NCI-H446 (cell line): Measurements from ENCODE around the gene GPR180.
A peak's percentile ranks its signal among the peaks of the same experiment; 100 is the strongest.
"Not testable (repeated sequence)": the region's sequence is repeated elsewhere in the genome, so short reads cannot be mapped to it uniquely, and the experiment has no call there.

Source experiments
- DNase-seq, 2 experiments: peaks; one replicate each; lab custom pipeline; 2025; lab: John Stamatoyannopoulos, UW

The GPR180 gene

GRCh38 chr13:94596575-94596971 lies 5.1 kb upstream of the GPR180 start:
- no peak for DNase-seq

DNA sequence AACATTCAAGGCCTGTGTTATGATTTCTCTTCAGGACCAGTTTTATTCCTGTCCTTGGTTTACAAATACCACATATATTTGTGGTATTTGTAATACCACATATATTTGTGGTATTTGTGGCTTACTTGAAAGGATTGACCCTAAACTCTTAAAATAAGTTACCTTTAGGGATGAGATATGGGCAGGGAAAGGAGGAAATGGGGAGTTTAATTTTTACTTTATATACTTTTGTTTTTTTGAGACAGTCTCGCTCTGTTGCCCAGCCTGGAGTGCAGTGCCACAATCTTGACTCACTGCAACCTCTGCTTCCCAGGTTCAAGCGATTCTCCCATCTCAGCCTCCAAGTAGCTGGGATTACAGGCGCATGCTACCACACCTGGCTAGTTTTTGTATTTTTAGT lies 3.4 kb upstream of the GPR180 start:
- DNase-seq: no peak

DNA sequence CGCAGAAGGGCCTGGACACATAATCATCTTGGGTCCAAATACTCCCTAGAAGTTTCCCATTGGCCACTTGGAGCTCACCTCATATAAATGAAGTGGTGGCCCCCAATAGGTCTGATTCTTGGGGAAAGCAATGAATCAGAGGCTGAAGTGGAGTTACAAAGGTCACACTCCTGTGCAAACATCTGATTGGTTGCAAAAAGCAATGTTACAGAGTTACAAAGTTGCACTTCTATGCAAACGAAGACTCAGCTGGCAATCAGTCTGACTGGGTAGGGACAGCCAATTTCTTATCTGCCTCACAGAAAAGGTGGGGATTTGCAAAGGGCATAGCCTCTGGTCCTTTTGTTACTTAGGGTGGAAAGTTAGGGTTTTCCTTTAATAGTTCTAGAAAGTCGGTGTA lies 1.8 kb upstream of the GPR180 start:
- DNase-seq: no peak

DNA sequence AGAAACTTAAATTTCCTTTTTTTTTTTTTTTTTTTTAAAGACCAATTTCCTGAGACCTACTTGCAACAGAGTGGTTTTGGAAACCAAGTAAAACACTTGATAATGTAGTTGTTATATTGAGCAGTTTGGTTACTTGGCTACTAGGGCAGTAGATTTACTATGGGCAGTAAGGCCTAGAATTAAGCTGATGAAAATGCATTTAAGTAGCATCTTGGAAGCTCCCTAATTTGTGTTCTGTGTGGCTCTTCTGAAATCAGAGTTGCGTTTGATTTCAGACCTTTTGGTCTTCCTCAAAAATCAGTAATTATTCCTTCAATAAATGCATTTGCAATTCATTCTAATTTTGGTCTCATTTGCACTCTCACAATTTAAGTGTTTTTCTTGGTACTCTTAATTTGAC lies 810 bp downstream of the GPR180 start:
- DNase-seq: no peak

DNA sequence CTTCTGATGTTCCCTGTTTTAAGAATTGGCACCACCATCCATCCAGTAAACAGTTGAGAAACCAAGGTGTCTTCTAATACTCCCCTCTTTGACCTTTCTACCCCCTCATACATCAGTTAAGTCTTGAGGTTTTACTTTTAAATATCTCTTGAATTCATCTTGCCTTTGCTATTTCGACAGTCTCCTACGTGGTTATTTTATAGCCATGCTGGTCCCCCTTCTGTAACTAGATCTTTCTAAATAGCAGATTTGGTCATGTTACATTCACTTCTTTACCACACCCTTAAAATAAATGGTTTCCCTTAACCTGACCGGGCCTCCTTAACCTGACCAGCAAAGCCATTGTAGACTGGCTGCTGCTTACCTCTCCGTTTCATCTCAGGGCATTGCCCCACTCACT lies 5.4 kb downstream of the GPR180 start:
- no peak for DNase-seq

DNA sequence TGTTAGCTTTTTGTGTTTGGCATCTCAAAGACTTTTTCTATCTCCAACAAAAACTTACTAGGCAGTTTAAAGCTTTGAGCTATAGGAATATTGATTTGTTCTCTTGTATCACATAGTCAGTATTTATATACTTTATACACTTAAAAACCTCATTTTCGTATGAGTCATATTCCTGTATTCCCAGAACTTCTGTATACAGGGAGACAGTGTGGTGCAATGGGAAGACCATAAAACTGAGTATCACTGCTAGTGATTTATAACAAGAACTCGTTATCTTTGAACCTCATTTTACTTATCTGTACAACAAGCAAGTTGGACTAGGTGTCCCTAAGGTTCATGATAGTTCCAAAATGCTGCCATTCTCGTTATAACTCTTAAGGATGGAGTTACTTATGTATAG lies 6.3 kb downstream of the GPR180 start:
- DNase-seq: no peak

DNA sequence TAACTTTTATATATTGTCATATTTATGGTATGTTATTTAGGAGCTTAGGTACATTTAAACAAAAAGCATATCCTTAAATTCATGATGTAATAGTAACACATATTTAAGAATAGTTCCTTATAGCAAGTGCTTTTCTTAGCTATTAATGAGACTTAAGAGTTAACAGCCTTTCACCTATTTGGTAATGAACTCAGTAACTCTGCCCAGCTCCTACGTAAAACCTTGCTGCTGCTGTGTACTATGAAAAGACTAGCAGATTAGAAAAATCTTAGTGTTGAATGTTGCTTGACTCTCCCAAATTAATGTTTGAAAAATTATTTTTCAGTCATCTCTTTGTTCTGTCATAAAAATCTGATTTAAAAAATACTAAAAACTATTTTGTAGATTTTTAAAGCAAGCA lies 6.9 kb downstream of the GPR180 start:
- DNase-seq: no peak

- DNase-seq: no peak
These were observed 7.5 kb downstream of the GPR180 start for GRCh38 chr13:94609196-94609595.

- no peak for DNase-seq
These were observed 8.8 kb downstream of the GPR180 start for GRCh38 chr13:94610475-94610874.

DNA sequence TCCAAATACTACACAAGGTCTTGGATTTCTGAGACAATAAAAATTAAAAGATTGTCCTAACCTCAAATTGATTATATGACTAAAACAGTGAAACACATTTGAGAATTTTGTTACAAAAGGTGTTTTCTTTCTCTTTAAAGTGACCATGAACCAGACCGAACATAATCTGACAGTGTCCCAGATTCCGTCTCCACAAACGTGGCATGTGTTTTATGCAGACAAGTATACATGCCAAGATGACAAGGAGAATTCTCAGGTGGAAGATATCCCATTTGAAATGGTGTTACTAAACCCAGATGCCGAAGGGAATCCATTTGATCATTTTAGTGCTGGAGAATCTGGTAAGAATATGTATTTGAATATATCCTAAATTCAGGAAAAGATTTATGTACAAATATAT lies 10.4 kb downstream of the GPR180 start:
- no peak for DNase-seq

GRCh38 chr13:94613051-94613450 lies 11.4 kb downstream of the GPR180 start:
- DNase-seq: no peak

GRCh38 chr13:94617389-94618000 lies 15.8 kb downstream of the GPR180 start:
- DNase-seq: peak in 1 of 2 experiments; percentile 1

DNA sequence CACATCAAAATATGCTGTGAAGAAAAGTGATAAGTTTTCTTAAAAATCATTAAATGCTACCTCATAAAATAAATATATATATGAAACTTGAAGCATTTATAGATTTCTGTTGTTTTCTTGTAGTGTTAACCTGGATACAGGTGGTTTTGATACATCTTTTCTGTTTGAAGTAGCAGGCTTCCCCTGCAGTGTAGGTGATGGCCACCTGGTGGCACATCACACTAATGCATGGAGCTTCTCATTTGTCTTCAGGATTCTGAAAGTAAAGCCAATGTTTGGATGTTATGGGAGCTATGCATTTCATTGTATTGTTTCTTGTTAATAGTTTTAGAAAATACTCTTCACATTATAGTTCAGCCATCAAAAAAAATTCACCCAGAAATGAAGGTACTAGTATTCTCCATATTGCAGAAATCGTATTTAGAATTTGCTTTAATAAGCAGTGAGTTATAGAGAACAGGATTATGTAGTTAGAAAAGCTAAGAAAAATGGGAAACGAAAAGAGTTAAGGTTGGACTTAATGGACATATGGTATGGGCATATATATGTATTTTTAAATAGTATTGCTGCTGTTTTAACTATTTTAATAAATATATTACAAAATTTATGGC lies 18.7 kb downstream of the GPR180 start:
- DNase-seq: no peak

DNA sequence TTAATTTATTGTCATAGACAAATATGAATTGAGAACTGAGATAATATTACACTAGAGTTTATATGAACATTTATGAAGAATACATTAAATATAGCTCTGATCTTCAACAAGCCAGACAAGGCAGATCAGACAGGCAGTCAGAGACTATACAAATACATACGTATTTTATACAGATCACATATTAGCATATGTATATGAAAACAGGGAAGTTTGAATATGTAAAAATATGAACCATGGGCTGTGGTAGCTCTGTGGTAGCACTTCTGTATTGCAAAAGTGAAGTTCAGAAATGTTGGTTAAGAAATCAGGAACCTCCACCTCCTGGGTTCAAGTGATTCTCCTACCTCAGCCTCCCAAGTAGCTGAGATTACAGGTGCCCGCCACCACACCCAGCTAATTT lies 20.7 kb downstream of the GPR180 start:
- DNase-seq: no peak

DNA sequence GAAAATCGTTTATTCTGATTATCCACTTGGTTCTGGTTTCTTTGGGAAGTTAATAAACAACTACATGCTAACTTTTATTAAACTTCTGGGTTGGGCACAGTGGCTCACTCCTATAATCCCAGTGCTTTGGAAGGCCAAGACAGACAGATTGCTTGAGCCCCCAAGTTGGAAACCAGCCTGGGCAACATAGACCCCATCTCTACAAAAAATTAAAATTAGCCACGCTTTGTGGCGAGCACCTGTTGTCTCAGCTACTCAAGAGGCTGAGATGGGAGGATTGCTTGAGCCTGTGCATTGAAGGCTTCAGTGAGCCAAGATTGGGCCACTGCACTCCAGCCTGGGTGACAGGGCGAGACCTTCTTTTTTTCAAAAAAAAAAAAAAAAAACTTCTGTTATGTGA lies 21.7 kb downstream of the GPR180 start:
- no peak for DNase-seq

DNA sequence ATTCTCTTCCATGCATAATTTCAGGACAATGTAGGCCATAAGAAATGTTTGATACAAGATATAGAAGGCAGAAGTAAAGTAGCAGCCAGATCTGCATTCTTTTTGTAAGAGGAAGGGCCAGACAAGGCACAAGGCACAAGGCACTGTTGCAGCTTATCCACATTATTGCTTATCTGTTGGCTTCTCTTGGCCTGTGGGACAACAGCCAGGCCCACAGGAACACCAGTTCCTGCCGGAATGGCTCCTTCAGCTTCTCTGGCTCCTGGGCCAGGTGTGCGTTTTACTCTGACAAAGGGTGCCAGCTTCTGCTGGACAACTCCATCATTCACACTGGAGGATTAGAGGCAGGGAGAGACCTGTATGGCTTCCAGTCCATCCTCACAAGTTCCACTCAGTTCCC lies 29.2 kb downstream of the GPR180 start:
- DNase-seq: no peak

GRCh38 chr13:94632226-94632980 lies 30.7 kb downstream of the GPR180 start:
- DNase-seq: no peak

DNA sequence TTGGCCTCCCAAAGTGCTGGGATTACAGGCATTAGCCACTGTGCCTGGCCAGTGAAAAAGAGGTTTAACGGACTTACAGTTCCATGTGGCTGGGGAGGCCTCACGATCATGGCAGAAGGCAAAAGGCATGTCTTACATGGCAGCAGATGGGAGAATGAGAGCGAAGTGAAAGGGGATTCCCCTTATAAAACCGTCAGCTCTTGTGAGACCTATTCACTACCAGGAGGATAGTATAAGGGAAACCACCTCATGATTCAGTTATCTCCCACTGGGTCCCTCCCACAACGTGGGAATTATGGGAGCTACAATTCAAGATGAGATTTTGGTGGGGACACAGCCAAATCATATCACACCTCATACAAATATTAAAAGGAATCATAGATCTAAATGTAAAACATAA lies 34.4 kb downstream of the GPR180 start:
- DNase-seq: not testable (repeated sequence)

GRCh38 chr13:94636942-94637578 lies 35.4 kb downstream of the GPR180 start:
- DNase-seq: no peak

DNA sequence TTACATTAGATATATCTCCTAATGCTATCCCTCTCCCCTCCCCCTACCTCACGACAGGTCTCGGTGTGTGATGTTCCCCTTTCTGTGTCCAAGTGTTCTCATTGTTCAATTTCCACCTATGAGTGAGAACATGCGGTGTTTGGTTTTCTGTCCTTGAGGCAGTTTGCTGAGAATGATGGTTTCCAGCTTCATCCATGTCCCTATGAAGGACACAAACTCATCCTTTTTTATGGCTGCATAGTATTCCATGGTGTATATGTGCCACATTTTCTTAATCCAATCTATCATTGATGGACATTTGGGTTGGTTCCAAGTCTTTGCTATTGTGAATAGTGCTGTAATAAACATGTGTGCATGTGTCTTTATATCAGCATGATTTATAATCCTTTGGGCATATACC lies 36.0 kb downstream of the GPR180 start:
- not testable (repeated sequence) for DNase-seq

DNA sequence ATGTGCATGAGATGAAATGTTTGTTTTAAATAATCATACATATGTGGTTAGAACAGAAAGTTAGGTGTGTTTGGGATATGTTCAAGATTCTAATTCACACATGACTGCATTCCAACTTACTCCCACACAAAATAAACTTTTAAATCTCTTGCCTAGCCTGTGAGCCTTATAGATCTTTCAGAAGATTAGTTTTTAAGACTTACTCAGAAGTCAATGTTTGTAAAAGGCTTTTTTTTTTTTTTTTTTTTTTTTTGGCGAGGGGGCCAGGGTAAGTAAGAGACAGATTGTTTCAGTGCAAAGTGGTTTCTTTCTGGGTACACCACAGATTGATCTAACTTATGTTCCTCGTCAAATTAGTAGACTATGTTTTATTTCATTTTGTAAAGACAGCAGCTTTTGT lies 39.1 kb downstream of the GPR180 start:
- DNase-seq: no peak

DNA sequence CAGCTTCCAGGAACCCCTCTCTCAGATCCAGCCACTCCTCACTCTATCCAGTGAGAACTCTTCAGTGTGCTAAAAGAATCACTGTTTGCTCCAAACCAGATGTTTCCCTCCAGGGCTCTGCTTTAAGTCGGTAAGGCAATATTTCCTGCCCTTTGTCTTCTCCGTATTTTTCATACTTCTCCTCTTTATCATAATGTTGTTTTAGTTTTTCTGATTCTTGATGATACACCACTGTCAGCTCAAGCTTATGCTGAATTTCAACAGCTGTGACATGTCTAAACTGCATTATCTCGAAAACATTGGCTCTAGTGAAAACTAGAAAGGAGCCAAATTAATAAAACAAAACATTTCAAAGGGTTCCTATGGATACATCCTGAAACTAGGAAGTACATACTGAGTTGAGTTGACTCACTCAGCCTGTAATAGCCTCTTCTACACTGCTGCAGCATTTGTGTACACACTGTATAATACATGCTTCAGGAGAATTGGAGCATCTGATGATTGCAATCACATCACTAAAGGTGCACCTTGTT lies 39.8 kb downstream of the GPR180 start:
- no peak for DNase-seq

DNA sequence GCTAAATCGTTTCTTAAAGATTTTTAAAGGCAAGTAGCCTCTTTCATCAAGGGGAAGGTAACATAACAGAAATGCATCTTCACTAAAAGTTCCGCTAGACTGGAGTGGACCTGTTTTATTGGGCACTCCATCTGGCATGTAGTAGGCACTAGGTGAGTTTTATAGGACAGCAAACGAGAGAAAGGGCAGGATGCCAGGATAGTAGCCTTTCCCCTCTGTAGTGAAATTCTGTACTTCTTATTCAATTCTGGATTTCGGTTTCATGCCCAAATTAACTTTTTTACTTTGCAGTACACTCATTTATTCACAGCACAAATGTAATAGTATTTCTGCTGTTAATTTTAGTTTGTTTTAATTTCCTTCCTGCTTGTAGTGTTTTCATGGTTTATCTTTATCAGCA lies 45.2 kb downstream of the GPR180 start:
- no peak for DNase-seq
